HG02571 (cell line): ENCODE results near the gene STK39.

Experiments used
- ATAC-seq: cut with Tn5 transposase; IDR thresholded peaks from one replicate; pipeline ENCODE4 v1.9.1; 2021; ENCODE audit warnings: mild to moderate bottlenecking, moderate library complexity; ENCODE audit not compliant: unreplicated experiment

Gene STK39

DNA sequence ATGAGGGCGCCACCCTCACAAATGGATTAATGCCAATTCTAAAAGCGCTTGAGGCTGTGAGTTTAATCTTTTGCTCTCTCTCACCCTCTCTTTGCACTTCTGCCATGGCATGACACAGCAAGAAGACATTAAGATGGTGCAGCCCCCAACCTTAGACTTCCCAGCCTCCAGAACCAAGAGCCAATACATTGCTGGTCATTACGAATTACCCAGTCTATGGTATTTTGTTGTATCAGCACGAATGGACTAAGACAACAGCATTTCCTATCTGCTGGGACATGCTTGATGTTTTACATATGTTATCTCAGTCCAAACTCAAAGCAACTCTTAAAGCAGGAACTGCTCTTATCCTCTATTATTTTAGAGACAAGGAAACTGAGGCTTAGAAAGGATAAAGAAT lies 222.9 kb downstream of the STK39 start:
- no peak for ATAC-seq

GRCh38 chr2:168021800-168022587 lies 225.4 kb downstream of the STK39 start:
- no peak for ATAC-seq

GRCh38 chr2:168015274-168015953 lies 232.0 kb downstream of the STK39 start:
- ATAC-seq: no peak

DNA sequence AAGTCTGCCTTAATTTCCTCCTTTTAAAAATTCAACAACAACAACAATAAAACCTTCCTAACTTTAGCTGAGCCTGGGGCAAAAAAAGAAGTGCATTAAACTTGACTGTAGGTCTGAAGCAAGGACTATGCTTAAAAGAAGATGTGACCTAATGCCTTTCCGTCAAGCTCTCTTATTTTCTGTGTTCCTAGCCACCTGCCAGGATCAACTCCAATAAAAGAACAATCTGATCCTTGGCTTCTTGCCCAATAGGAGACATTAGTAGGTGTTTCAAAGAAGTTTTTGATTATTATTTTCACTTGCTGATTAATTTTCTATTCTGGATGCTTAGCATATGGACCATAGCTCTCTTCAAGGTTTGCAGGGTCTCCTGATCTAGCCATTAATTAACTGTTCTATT lies 237.5 kb downstream of the STK39 start:
- ATAC-seq: no peak

- no peak for ATAC-seq
Measured at GRCh38 chr2:168008646-168009195, 238.7 kb downstream of the STK39 start.

GRCh38 chr2:168006498-168006897 lies 240.9 kb downstream of the STK39 start:
- ATAC-seq: no peak

- ATAC-seq: no peak
Measured at GRCh38 chr2:168005586-168005985, 241.8 kb downstream of the STK39 start.

DNA sequence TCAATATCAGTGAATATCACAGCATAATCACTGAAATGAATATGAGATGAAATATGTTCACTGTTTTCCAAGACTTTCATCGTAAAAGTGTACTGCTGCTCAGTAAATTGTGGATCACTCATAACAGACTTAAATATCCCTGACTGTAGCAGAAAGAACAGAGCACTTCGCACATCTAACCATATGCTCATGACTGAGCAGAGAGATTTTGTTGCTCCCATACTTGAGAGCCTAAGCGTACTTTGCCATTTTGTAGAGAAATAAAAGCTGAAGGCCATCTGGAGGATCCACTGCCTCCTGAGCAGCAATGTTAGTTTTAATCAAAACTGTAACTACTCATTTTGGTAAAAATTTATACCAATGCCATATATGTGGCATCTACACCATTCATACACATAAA lies 243.5 kb downstream of the STK39 start:
- ATAC-seq: no peak

DNA sequence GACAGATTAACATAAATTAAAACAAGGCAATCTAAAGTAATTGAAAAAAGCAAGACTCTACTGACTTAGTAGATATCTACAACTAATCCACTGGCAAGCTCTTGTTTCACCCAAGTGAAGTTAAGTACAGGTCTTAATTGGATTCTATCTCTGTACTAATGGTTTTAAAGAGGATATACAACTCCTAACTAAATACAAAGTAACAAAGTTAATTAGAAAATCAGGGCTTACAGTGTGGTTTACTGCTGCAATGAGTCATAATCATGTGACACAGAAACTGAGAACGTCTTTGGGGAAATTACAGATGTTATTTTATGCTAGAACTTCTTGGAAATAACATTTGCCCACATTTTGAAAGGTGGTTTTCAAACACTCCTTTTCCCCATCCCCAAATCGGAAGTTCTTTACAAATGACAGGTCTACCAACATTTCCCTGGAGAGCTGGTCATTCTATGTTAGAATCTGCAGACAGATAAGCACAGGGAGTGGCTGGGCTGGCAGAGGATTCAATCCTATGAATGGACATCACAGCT lies 245.3 kb downstream of the STK39 start:
- peak; percentile 70 for ATAC-seq

DNA sequence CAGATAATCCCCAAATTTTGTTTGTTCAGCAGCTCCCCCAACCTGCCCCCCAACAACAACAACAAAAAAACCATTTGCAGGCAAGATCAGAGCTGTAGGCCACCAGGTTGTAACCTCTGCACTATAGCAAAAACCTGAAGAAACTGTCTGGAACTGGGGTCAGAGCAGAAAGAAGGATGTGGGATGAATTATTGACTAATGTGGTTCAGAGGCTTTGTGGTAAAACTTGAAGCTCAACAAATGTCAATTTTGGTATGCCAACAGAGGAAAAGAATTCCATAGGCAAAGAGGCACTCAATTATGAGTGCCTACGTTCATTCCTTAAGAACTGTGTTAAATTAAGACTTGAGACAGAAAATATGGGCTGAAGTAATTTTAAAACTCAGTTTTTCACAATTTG lies 255.1 kb downstream of the STK39 start:
- ATAC-seq: no peak

- no peak for ATAC-seq
Measured at GRCh38 chr2:167990062-167990461, 257.3 kb downstream of the STK39 start.

GRCh38 chr2:167988296-167988695 lies 259.1 kb downstream of the STK39 start:
- ATAC-seq: no peak

DNA sequence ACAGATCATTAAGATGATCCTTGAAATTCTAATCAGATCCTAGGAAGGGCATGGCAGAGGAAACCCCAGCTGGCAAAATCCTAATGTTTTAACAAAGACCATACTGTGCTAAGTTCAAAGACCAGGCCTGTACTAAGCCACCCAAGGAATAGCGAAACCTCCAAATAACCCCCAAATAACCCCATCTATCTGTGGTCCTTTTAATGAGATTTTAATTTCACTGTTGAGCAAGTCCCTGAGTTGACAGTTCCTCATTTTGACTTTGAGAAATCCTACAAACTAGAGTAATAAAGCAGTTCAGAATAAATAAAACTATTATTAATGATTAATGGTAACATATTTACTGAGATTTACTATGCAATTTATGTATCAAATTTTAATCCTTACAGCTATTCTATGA lies 259.8 kb downstream of the STK39 start:
- ATAC-seq: no peak

DNA sequence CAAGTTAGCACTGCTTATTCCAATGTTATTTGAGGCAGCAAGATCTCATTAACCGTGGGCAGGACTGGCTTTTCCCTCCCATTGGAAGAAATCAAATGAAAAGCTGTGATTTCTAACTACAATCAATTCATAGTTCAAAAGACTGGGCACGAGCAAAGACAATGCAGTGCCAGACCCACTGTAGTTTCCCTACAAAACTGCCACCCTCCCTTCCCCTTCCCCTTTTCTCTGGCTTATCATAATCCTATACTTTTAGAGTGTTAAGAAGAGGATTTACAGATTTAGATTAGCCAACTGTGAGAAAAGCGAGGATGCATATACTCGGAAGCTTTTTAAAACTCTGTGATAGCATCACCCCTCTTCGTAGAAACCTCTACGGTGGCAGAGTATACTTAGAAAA lies 260.4 kb downstream of the STK39 start:
- no peak for ATAC-seq

DNA sequence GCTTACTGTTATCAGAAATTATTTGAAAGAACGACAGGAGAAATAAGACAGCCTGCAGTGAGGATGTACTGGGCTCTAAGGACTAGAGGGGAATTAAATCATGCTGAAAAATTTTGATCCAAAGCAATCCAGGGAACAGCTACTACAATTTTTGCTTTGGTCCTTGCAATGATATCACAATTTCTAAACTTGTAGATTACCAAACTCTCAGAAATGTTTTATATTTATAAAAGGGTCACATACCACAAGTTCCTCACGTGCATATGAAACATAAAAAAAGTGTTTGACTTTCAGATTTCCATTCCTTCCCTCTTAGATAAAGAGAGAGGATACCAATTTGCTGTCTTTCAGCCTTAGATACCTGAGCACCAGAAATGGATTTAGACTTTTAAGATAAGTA lies 261.2 kb downstream of the STK39 start:
- ATAC-seq: no peak

- no peak for ATAC-seq
Measured at GRCh38 chr2:167981945-167982344, 265.4 kb downstream of the STK39 start.

DNA sequence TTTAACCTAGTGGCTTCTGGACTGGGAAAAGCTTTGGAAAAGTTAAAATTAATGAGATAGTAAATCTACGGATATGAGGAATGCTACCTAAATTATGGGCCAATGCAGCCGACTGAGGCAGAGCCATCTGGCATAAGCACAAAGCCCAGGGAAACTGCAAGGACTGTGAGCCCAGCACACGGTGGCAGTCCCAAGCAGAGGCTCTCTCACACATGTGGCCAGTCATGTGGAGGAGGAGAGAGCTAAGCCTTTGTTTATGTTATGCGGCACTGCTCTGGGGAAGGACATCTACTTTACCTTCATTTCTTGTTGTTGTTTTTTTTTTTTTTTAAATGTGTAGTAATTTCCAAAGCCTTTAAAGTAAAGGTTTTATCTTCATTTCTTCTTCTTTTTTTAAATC lies 267.0 kb downstream of the STK39 start:
- ATAC-seq: no peak

DNA sequence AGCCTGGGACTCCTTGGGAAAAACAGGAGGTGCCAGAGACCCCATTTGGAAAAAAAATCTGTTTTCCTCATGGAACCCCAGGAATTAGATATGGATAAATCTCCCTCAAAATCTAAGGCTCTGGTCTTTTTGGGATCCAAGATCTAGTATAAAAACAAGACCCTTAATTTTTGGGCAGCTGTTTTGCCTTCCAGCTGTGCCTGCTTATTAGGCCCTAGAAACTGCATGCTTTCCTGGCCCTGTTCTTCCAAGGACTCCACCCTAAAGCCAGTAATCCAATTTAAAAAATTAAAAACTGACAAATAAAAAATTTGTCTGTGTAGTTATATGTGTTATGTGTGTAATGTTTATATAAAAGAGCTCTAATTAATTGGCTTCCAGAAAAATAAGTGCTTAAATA lies 274.6 kb downstream of the STK39 start:
- no peak for ATAC-seq

GRCh38 chr2:167972020-167972419 lies 275.4 kb downstream of the STK39 start:
- no peak for ATAC-seq

DNA sequence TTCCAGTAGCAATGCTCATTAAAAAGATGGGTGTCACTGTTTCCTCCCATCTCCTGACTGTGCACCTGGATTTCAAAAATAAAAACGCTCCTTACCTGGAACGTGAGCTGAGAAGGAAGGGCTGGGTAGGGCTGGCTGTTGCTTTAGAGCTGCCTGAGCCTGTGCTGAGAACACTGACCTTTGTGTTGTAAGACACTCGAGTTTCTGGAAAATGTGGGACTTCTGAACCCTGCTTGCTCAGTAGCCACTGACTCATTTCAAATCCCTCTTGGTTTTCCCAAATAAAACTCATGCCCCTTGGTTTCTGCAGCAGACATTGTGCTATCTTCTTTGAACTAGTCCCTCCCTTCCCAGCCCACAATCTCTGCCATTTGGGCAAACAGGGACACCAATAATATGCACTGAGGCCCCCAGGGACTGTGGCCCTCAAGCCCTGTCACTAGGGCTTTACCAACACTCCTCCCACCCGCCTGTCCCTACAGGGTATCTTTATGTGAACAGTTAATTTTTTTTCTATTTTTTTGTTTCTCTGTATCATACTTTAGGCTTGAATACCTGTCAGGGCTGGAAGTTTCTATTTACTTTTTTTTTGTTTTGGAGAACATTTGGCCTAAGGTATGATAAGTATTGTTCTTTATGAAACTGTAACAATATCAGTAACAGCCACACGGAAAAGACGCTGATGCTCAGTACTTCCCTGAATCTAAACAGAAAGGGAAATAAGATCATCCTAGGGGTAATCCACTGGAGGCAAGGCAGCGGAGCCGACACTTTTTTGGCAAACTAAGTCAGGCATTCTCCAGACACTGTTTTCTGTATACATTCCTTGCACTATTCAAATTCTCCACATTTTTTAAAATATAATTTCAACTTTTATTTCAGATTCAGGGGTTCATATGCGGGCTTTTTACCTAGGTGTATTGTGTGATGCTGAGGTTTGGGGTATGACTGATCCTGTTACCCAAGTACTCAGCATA lies 280.2 kb downstream of the STK39 start:
- no peak for ATAC-seq
